Activated CD4-positive, alpha-beta T cell treated with anti-CD3 and anti-CD28 coated beads, Interleukin-2, Interleukin-6, amounts not matched to agents 100 ng/mL and 50 ng/mL, durations not matched to agents 16 hours and 8 hours (primary cell): Measurements from ENCODE around the gene VSIG10L2.
"Not testable (repeated sequence)": the region's sequence is repeated elsewhere in the genome, so short reads cannot be mapped to it uniquely, and the experiment has no call there.

Experiments used
- DNase-seq: peaks from one replicate; pipeline ENCODE4 v3.0.0-alpha.2; 2020

Gene VSIG10L2

GRCh38 chr11:125945797-125946520 is at the start of gene VSIG10L2:
TSS of gene VSIG10L2 (plus strand) at chr11:125946044. CDS start at chr11:125946056, 12 bp downstream.
- DNase-seq = no peak

GRCh38 chr11:125901872-125902271 is 44.0 kb upstream of the VSIG10L2 start:
- DNase-seq = no peak

GRCh38 chr11:125902277-125902926 is 43.4 kb upstream of the VSIG10L2 start:
- DNase-seq = no peak

- DNase-seq = peak; percentile 93
Measured at GRCh38 chr11:125902927-125903710, 42.7 kb upstream of the VSIG10L2 start, which contains the start of gene PUS3. TSS of gene PUS3 (minus strand) at chr11:125903206. CDS start at chr11:125896284, 6,922 bp downstream.

- DNase-seq = no peak
Measured at GRCh38 chr11:125903711-125904659, 41.9 kb upstream of the VSIG10L2 start, which contains the start of gene DDX25. TSS of gene DDX25 (plus strand) at chr11:125904508. CDS start at chr11:125904518, 10 bp downstream.

GRCh38 chr11:125904678-125905077 is 41.2 kb upstream of the VSIG10L2 start:
- DNase-seq = no peak

GRCh38 chr11:125910226-125910849 is 35.5 kb upstream of the VSIG10L2 start:
- DNase-seq = no peak

- DNase-seq = not testable (repeated sequence)
Measured at GRCh38 chr11:125914601-125915000, 31.2 kb upstream of the VSIG10L2 start.

GRCh38 chr11:125916683-125917347 is 29.0 kb upstream of the VSIG10L2 start:
- DNase-seq = no peak

GRCh38 chr11:125918140-125918840 is 27.6 kb upstream of the VSIG10L2 start:
- DNase-seq = no peak

- no peak for DNase-seq
Measured at GRCh38 chr11:125921042-125921441, 24.8 kb upstream of the VSIG10L2 start.

GRCh38 chr11:125922156-125922555 is 23.7 kb upstream of the VSIG10L2 start:
- no peak for DNase-seq

GRCh38 chr11:125923012-125923579 is 22.7 kb upstream of the VSIG10L2 start:
- DNase-seq = peak; percentile 71

GRCh38 chr11:125923633-125924032 is 22.2 kb upstream of the VSIG10L2 start:
- no peak for DNase-seq

GRCh38 chr11:125924384-125925007 is 21.3 kb upstream of the VSIG10L2 start:
- no peak for DNase-seq

- no peak for DNase-seq
Measured at GRCh38 chr11:125925247-125925740, 20.6 kb upstream of the VSIG10L2 start.

- DNase-seq = no peak
Measured at GRCh38 chr11:125925804-125926203, 20.0 kb upstream of the VSIG10L2 start.

GRCh38 chr11:125926682-125927081 is 19.2 kb upstream of the VSIG10L2 start:
- no peak for DNase-seq

GRCh38 chr11:125929445-125930075 is 16.3 kb upstream of the VSIG10L2 start:
- no peak for DNase-seq
